Keratinocyte (primary cell): Measurements from ENCODE around the gene KATNB1. TPM values are rescaled to one million over a fixed set of nuclear protein-coding genes. Genes with fewer than 3 reads are reported as not detected.

Experiments
- DNase-seq: peaks from one replicate; pipeline ENCODE4 v3.0.0-alpha.2; 2011; ENCODE audit warnings: low read depth, missing footprints, low spot score
- FAIRE-seq: peaks from 2 replicates; lab custom pipeline; 2011; peaks lifted over from hg19 to GRCh38; lab: Jason Lieb, UNC
- H2AFZ ChIP-seq: 2 replicates; pipeline ENCODE4 v1.6.0; 2012; ENCODE audit warnings: low read length, control low read depth, inconsistent platforms; ENCODE audit not compliant: control insufficient read depth
- H3K27ac ChIP-seq: 2 replicates; pipeline ENCODE4 v1.5.1; 2011; ENCODE audit warnings: low read length; ENCODE audit not compliant: control insufficient read depth, insufficient read depth
- H3K27me3 ChIP-seq: 3 replicates; pipeline ENCODE4 v1.6.0; 2011; ENCODE audit warnings: low read length; ENCODE audit not compliant: control insufficient read depth, insufficient read depth; ENCODE audit errors: extremely low read depth
- H3K36me3 ChIP-seq, 2 experiments: 2 replicates in 1 of 2; 3 replicates in 1 of 2; pipeline ENCODE4 v1.5.1; 2011; ENCODE audit warnings: low read length in 2 of 2, mild to moderate bottlenecking in 1 of 2; ENCODE audit not compliant: control insufficient read depth in 2 of 2, insufficient read depth in 2 of 2; ENCODE audit errors: extremely low read depth in 1 of 2
- H3K4me1 ChIP-seq: 3 replicates; pipeline ENCODE4 v1.5.1; 2011; ENCODE audit warnings: low read length; ENCODE audit not compliant: control insufficient read depth, insufficient read depth; ENCODE audit errors: extremely low read depth
- H3K4me2 ChIP-seq: 3 replicates; pipeline ENCODE4 v1.6.0; 2011; ENCODE audit warnings: low read depth, low read length; ENCODE audit not compliant: control insufficient read depth, insufficient read depth; ENCODE audit errors: extremely low read depth
- H3K4me3 ChIP-seq, 3 experiments: fragments of 200-600 bp in 1 of 3; sonication (generic) in 1 of 3; 2 replicates in 2 of 3; 3 replicates in 1 of 3; pipeline ENCODE4 v1.5.1; 2011 to 2016; ENCODE audit warnings: low read length in 3 of 3, mild to moderate bottlenecking in 3 of 3, control low read depth in 2 of 3, inconsistent platforms in 1 of 3, low read depth in 1 of 3, mixed read lengths in 1 of 3, mixed run types in 1 of 3, moderate library complexity in 1 of 3; ENCODE audit not compliant: control insufficient read depth in 2 of 3, insufficient read depth in 2 of 3; ENCODE audit errors: extremely low read depth in 1 of 3
- H3K79me2 ChIP-seq: 2 replicates; pipeline ENCODE4 v1.6.0; 2012; ENCODE audit warnings: low read length; ENCODE audit not compliant: control insufficient read depth, insufficient read depth
- H3K9ac ChIP-seq: 3 replicates; pipeline ENCODE4 v1.6.0; 2011; ENCODE audit warnings: low read length; ENCODE audit not compliant: control insufficient read depth, insufficient read depth; ENCODE audit errors: extremely low read depth
- H3K9me1 ChIP-seq: 3 replicates; pipeline ENCODE4 v1.6.0; 2011; ENCODE audit warnings: low read length; ENCODE audit not compliant: control insufficient read depth, insufficient read depth; ENCODE audit errors: extremely low read depth
- H3K9me3 ChIP-seq: 2 replicates; pipeline ENCODE4 v1.5.1; 2012; ENCODE audit warnings: low read depth, low read length; ENCODE audit not compliant: control insufficient read depth
- H4K20me1 ChIP-seq: 3 replicates; pipeline ENCODE4 v1.6.0; 2011; ENCODE audit warnings: low read length; ENCODE audit not compliant: control insufficient read depth, insufficient read depth; ENCODE audit errors: extremely low read depth
- EZH2 ChIP-seq: IDR thresholded peaks from one replicate; pipeline ENCODE4 v1.6.1; 2012; ENCODE audit warnings: inconsistent platforms, mild to moderate bottlenecking, low read length, moderate library complexity
- dilution Hi-C: fragments of 300-500 bp; cut with MboI; formaldehyde crosslinking; loops from one replicate; pipeline ENCODE4 v1.7.0; 2020; ENCODE audit warnings: low sequenced_read_pairs; ENCODE audit not compliant: extremely low pct_ligation_motif_present
- polyA plus RNA-seq, 5 experiments: library from polyadenylated mRNA; depleted of rRNA in 3 of 5; stranded (reverse) in 3 of 5; stranded (forward) in 1 of 5; unstranded in 1 of 5; fragments of >200 nt; gene quantifications; 1 replicate in 1 of 5; 2 replicates in 3 of 5; 3 replicates in 1 of 5; pipeline versions ENCODE4 v1.2.1 to v1.2.3, GENCODE V29; 2011 to 2012; ENCODE audit warnings: missing spikeins in 2 of 5, low read depth in 1 of 5, low replicate concordance in 1 of 5
- TF ChIP-seq, protein P1 (sequence below), 3 experiments: IDR thresholded peaks in 1 of 3; conservative IDR thresholded peaks in 1 of 3; optimal IDR thresholded peaks in 1 of 3; 2 replicates in 2 of 3; 3 replicates in 1 of 3; pipeline versions ENCODE3 to v1.5.1; 2011; ENCODE audit warnings: low read length in 3 of 3, mild to moderate bottlenecking in 3 of 3, moderate library complexity in 2 of 3, control low read depth in 1 of 3, inconsistent platforms in 1 of 3; ENCODE audit not compliant: insufficient read depth in 2 of 3; ENCODE audit errors: extremely low read depth in 1 of 3

The KATNB1 gene
- polyA plus RNA-seq, 1 donor (not counting 4 experiments of a cell fraction or from before 2014, with no cell fraction given) = 18.9 TPM

DNA sequence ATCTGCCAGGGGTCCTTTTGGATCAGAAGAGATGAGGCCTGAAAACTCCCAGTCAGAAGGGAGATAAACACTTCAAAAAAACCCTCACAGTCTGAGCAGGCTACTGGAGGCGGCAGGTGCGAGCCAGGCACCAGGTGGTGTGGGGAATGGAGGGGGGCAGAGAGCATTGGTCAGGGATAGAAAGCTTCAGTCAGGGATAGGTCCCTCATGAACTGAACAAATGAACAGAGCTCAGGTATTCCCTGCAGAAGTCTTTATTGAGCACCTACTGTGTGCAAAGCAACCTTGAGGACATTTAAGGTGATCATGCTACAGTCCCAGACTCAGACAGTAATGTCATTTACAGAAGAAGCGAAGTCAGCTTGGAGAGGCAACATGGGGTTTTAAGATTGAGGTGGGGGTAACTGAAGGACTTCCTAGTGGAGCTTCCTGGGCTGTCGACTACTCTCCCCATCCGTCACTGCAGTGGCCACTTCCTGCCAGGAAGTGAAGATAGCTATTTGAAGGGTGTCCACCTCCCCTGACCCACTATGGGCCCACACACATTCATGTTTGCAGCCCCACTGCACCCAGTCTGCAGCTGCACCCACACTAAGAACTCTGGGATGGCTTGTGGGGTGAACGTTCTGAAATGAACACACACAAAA is 63.5 kb downstream of the KATNB1 start:
- FAIRE-seq (no peak), DNase-seq (no peak)
- peaks cover 48% of the 10 kb centered on the region for H3K79me2 ChIP-seq
- no peaks in the 10 kb centered on the region for H3K27me3 ChIP-seq
- H3K36me3 ChIP-seq = peaks cover 4 to 16% of the 10 kb centered on the region in 2 experiments
- dilution Hi-C loops = no loop called here
- no peak overlapping the region for H3K4me3 ChIP-seq
- no peak overlapping the region for H3K9ac ChIP-seq
- TF ChIP-seq EZH2 = no peak
- TF ChIP-seq, protein P1, sequence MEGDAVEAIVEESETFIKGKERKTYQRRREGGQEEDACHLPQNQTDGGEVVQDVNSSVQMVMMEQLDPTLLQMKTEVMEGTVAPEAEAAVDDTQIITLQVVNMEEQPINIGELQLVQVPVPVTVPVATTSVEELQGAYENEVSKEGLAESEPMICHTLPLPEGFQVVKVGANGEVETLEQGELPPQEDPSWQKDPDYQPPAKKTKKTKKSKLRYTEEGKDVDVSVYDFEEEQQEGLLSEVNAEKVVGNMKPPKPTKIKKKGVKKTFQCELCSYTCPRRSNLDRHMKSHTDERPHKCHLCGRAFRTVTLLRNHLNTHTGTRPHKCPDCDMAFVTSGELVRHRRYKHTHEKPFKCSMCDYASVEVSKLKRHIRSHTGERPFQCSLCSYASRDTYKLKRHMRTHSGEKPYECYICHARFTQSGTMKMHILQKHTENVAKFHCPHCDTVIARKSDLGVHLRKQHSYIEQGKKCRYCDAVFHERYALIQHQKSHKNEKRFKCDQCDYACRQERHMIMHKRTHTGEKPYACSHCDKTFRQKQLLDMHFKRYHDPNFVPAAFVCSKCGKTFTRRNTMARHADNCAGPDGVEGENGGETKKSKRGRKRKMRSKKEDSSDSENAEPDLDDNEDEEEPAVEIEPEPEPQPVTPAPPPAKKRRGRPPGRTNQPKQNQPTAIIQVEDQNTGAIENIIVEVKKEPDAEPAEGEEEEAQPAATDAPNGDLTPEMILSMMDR (optimal IDR thresholded peaks at IDR 0.05 in 1 of 3, IDR thresholded peaks at IDR 0.05 in 1 of 3, conservative IDR thresholded peaks at IDR 0.05 in 1 of 3; ENCODE audit: extremely low read depth in 1 of 3, insufficient read depth in 2 of 3, low read length in 3 of 3) = no peak
- peaks cover 60% of the 10 kb centered on the region for H3K4me1 ChIP-seq
- no peaks in the 10 kb centered on the region for H3K9me1 ChIP-seq
- no peak overlapping the region for H3K27ac ChIP-seq
- H3K9me3 ChIP-seq = no peaks in the 10 kb centered on the region
- H3K4me2 ChIP-seq = peak overlapping the region; percentile 96
- no peak overlapping the region for H2AFZ ChIP-seq
- no peaks in the 10 kb centered on the region for H4K20me1 ChIP-seq

DNA sequence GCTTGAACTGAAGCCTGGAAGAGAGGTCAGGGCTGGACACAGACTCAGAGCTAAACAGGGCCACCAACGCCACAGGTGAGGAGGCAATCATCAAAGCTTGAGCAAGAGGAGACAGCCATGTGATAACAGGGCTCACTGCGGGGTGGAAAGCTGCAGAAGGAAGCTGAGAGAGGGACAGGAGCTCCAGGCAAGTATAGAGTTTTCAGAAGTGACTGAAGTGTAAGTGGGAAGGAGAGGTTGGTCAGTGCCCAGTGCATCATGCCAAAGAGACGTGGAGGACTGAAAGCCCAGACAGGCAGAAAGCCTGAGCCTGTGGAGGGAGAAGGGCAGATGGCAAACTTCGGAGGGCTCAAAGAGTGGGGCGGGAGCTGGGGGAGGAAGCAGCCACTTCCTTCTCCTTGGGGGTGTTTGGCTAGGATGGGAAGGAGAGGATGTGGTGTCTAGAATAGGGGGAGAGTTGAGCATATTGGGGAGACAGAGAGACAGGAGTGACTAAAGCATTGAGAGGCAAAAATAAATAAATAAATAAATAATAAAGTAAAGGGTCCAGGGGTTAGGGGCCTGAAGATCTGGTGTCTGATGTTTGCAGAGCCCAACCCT is 64.1 kb downstream of the KATNB1 start:
- Histone ChIP-seq H3K9ac (no peak overlapping the region), H3K36me3 (peaks cover 4 to 16% of the 10 kb centered on the region in 2 experiments), H4K20me1 (no peaks in the 10 kb centered on the region), H3K27ac (no peak overlapping the region), H3K4me2 (peak overlapping the region; percentile 96), H3K4me1 (peaks cover 63% of the 10 kb centered on the region), H2AFZ (no peak overlapping the region), H3K9me3 (no peaks in the 10 kb centered on the region), H3K27me3 (no peaks in the 10 kb centered on the region), H3K4me3 (no peak overlapping the region), H3K79me2 (peaks cover 46% of the 10 kb centered on the region), H3K9me1 (no peaks in the 10 kb centered on the region)
- TF ChIP-seq, protein P1 (optimal IDR thresholded peaks at IDR 0.05 in 1 of 3, IDR thresholded peaks at IDR 0.05 in 1 of 3, conservative IDR thresholded peaks at IDR 0.05 in 1 of 3; ENCODE audit: extremely low read depth in 1 of 3, insufficient read depth in 2 of 3, low read length in 3 of 3) = no peak
- no peak for TF ChIP-seq EZH2
- dilution Hi-C loops = no loop called here
- FAIRE-seq (no peak), DNase-seq (no peak)
